ENCODE data around the gene POLR3H.
A peak's percentile ranks its signal among the peaks of the same experiment; 100 is the strongest.

POLR3H gene

GRCh38 chr22:41522813-41523212 is 21.5 kb downstream of the POLR3H start:
- no peak for DNase-seq (ENCODE audit: low read depth in 2 of 3, low spot score in 1 of 3)

- no peak for DNase-seq (ENCODE audit: low read depth in 2 of 3, low spot score in 1 of 3)
Observed at GRCh38 chr22:41521126-41521525, 23.1 kb downstream of the POLR3H start.

DNA sequence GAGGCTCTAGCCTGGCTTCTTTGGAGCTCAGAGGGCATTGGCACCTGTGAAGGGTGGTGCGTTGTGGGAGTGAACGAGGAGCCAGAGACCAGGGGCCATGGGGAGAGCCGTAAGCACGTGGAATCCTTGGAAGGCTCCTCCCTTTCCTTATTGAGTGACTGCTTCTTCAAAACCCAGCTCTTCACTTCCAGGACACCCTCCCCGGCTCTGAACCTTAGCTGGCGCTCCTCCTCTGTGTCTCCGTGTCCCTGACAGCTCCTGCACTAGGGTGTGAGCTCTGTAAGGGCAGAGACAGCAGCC is 26.3 kb downstream of the POLR3H start:
- no peak for DNase-seq (ENCODE audit: low read depth in 2 of 3, low spot score in 1 of 3)

- peak in 1 of 3 donors; percentile 32 for DNase-seq (ENCODE audit: low read depth in 2 of 3, low spot score in 1 of 3)
Observed at GRCh38 chr22:41517172-41518047, 26.9 kb downstream of the POLR3H start.

- no peak for DNase-seq (ENCODE audit: low read depth in 2 of 3, low spot score in 1 of 3)
Observed at GRCh38 chr22:41516462-41516861, 27.8 kb downstream of the POLR3H start.

- DNase-seq (ENCODE audit: low read depth in 2 of 3, low spot score in 1 of 3) = no peak
Observed at GRCh38 chr22:41513391-41513790, 30.9 kb downstream of the POLR3H start.

DNA sequence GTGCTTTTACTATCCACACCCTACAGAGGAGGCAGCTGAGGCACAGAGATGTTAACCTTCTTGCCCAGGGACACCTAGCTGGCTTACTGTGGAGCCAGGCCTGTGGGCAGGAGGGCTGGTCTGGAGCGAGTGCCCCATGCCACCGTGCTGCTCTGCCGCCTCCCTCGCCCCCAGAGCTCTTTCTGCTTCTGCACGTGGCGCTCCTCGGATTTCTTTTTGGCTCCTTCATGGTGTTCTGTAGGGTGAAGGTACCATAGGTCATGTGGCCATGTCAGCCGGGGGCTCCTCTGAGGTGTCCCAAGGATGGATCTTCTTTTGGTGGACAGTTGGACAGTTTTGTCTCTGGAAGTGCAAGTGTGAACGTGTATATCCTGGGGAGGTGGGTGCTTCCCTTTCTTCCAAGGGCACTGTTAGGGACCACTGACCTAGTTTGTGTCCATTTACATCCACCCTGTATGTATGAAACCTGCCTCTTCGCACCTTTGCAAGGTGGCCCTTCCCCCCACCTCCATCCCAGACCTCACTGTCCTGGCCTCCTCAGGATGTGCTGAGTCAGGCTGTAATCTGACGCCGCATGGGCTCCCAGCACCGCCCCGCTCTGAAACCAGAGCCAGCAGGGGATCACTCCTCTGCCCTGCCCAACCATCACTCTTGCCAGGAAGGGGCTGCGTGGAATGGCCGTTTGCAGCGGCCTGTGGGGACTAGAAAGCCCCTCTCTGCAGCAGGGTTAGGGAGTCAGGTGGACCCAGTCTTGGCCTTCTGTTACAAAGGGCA is 31.7 kb downstream of the POLR3H start:
- DNase-seq (ENCODE audit: low read depth in 2 of 3, low spot score in 1 of 3) = no peak

- DNase-seq (ENCODE audit: low read depth in 2 of 3, low spot score in 1 of 3) = no peak
Observed at GRCh38 chr22:41511521-41511968, 32.7 kb downstream of the POLR3H start.

- no peak for DNase-seq (ENCODE audit: low read depth in 2 of 3, low spot score in 1 of 3)
Observed at GRCh38 chr22:41508770-41509170, 35.5 kb downstream of the POLR3H start.

DNA sequence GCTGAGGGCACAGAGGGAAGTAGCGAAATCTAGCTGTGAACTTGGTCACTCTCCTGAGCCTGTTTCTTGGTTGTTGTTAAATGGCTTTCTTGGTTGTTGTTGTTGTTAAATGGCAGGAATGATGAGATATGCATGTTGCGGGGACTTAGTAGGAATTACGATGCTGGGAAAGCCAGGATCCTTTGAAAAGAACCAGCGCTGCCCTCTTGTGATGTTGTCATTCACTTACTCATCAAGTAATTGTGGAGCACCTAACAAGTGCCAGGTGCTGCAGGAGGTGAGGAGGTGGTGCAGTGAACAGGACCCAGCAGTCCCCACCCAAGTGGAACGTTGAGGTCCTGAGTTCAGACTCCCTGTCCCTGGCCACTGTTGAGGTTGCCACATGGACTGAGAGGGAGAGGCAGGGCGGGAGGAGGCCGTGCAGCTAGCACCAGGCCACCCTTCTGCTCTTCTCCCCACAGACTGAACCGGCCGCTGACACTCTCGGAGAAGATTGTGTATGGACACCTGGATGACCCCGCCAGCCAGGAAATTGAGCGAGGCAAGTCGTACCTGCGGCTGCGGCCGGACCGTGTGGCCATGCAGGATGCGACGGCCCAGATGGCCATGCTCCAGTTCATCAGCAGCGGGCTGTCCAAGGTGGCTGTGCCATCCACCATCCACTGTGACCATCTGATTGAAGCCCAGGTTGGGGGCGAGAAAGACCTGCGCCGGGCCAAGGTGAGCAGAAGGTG is 36.8 kb downstream of the POLR3H start:
- no peak for DNase-seq (ENCODE audit: low read depth in 2 of 3, low spot score in 1 of 3)

- no peak for DNase-seq (ENCODE audit: low read depth in 2 of 3, low spot score in 1 of 3)
Observed at GRCh38 chr22:41505511-41506220, 38.6 kb downstream of the POLR3H start.

- no peak for DNase-seq (ENCODE audit: low read depth in 2 of 3, low spot score in 1 of 3)
Observed at GRCh38 chr22:41504816-41505215, 39.5 kb downstream of the POLR3H start.

GRCh38 chr22:41504397-41504796 is 39.9 kb downstream of the POLR3H start:
- DNase-seq (ENCODE audit: low read depth in 2 of 3, low spot score in 1 of 3) = no peak

DNA sequence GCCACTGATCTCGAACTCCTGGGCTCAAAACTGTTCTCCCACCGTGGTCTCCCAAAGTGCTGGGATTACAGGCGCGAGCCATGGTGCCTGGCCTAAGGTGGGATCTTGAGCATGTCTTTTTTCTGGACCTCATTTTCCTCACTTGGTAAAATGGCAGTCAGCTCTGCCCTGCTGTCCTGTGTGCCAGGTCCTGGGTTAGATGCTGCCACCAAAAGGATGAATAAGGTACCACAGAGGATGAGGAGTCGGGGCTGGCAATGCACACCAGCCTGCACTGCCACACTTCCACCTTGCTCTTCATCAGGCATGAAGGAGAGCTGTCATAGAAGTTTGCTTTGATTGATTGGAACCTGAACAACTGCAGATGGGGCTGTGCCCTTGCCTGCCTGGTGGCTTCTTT is 43.1 kb downstream of the POLR3H start:
- no peak for DNase-seq (ENCODE audit: low read depth in 2 of 3, low spot score in 1 of 3)

- DNase-seq (ENCODE audit: low read depth in 2 of 3, low spot score in 1 of 3) = no peak
Observed at GRCh38 chr22:41500303-41500702, 44.0 kb downstream of the POLR3H start.

DNA sequence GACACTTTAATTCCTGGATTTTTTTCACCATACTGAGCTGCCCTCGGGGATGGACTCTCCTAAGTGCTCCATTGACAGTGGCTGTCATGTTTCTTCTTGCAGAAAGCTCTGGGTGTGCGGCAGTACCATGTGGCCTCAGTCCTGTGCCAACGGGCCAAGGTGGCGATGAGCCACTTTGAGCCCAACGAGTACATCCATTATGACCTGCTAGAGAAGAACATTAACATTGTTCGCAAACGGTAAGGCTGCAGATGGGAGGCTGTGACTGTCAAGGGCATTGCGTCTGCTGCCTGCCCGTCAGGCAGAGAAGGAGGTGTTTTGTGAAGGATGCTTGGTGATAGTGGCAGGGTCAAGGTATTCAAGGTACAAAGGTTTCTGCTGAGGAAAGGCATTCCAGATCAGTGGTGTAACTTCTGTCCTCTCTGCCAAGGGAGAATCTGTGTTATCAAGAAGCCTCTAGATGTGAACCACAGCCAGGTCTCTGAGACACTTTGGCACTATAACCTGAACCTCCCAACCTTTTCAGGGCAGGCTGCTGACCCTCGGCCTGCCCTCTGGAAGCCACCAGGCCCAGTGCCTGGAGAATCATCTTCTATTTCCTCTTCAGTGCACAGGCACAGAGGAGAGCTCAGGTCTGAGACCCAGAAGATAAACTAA is 44.5 kb downstream of the POLR3H start:
- DNase-seq (ENCODE audit: low read depth in 2 of 3, low spot score in 1 of 3) = no peak

DNA sequence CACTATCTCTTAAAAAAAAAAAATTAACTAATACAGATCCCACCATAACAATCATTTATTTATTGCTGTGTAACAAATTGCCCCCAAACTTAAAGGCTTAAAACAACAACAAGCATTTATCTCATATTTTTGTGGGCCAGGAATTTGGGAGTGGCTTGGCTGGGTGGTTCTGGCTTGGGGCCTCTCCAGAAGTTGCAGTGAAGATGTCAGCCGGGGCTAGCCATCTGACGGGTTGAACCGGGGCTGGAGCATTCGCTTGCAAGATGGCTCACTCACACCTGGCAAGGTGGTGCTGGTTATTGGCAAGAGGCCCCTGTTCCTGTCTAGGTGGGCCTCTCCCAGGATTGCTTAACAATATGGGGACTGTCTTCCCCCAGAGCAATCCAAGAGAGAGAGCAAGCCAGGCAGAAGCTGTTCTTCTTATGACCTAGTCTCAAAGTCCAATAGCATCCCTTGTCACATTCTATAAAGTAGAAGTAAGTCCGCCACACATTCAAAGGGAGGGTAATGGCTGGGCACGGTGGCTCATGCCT is 45.9 kb downstream of the POLR3H start:
- no peak for DNase-seq (ENCODE audit: low read depth in 2 of 3, low spot score in 1 of 3)

DNA sequence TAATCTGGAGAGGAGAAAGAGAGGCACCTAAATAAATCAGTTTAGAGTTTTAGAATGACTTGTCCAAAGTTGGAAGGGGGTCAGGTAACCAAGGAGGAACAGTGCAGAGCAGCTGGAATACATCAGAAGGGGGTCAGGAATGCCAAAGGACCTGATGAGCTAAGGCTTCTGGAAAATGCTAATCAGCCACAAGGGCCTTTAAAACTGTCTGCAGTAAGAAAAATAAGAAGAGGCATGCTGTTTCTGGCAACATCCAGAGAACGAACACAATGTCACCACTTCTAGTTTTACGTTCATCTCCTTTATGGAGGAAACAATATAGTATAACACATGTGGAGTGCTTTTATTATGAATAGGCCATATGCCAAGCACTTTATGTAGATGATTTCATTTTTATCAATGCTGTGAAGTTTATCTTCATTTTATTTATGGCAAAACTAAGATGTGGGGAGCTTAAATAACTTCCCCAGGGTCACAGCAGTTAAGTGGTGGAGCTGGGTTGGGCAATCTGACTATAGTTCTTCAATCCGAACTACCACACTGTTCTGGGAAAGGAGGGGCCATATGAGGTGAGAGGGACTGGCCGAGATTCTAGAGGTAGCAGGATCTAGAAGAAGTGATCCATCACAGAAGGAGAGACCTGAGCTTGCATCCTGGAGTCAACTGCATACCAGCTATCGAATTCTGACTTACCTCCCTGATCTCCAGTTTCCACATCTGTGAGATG is 52.7 kb downstream of the POLR3H start:
- DNase-seq (ENCODE audit: low read depth in 2 of 3, low spot score in 1 of 3) = no peak

DNA sequence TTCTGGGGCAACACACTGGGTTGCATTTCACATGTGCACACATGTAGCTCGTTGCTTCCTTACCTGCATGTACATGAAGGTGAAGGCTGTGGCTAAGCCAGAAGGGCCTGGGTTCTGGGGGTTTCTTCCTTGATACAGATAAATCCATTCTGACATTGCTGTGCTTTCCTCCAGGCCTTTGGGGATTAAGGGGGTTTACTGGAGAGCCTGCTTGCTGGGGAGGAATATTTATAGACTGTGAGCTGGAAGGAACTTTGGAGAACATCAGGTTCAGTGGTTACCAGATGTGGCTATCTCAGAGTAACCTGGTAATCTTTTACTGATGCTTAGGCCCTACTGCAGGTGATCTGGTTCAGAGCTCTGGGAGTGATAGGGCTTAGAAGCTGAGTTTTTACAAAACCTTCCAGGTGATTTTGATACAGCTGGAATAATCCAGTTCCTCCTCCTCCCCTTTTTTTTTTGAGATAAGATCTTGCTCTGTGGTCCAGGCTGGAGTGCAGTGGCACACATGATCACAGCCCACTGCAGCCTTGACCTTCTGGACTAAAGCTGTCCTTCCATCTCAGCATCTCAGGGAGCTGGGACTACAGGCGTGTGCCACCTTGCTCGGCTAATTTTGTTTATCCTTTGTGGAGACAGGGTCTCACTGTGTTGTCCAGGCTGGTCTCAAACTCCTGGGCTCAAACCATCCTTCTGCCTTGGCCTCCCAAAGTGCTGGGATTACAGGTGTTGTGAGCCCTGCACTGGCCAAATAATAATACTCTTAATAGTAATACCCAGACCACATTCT is 55.5 kb downstream of the POLR3H start:
- no peak for DNase-seq (ENCODE audit: low read depth in 2 of 3, low spot score in 1 of 3)

Data from stimulated activated CD4-positive, alpha-beta T cell treated with anti-CD3 and anti-CD28 coated beads, Interleukin-12 subunit alpha, Interleukin-12 subunit beta, amount 100 ng/mL, for 48 hours (primary cell).